Spleen (tissue), 11 donors: Measurements from ENCODE around the gene FAP. TPM values are rescaled to one million over a fixed set of nuclear protein-coding genes. Genes with fewer than 3 reads are reported as not detected.

Source experiments
- DNase-seq: peaks from one replicate; pipeline ENCODE4 v3.0.0-alpha.2; 2020
- H3K27ac ChIP-seq, 8 donors: fragments of 200-600 bp; sonication (generic) in 7 of 8; 1 replicate in 4 of 8; 2 replicates in 4 of 8; pipeline versions ENCODE4 v1.5.0 to v1.8.0; 2016 to 2021; ENCODE audit warnings: inconsistent platforms in 4 of 8, mild to moderate bottlenecking in 4 of 8, moderate library complexity in 1 of 8
- H3K27me3 ChIP-seq, 7 donors: fragments of 200-600 bp; sonication (generic) in 6 of 7; replicated peaks in 1 of 7; 1 replicate in 4 of 7; 2 replicates in 3 of 7; pipeline versions ENCODE4 v1.5.0 to v1.8.0; 2016 to 2021; ENCODE audit warnings: inconsistent platforms in 3 of 7, mild to moderate bottlenecking in 1 of 7
- H3K36me3 ChIP-seq, 6 donors: fragments of 200-600 bp; sonication (generic) in 5 of 6; 1 replicate in 4 of 6; 2 replicates in 2 of 6; pipeline versions ENCODE4 v1.5.0 to v1.8.0; 2016 to 2021; ENCODE audit warnings: inconsistent platforms in 2 of 6
- H3K4me1 ChIP-seq, 6 donors: fragments of 200-600 bp; sonication (generic) in 5 of 6; 1 replicate in 3 of 6; 2 replicates in 3 of 6; pipeline versions ENCODE4 v1.5.0 to v1.8.0; 2016 to 2021; ENCODE audit warnings: inconsistent platforms in 3 of 6
- H3K4me3 ChIP-seq, 8 donors: fragments of 200-600 bp; sonication (generic) in 7 of 8; 1 replicate in 4 of 8; 2 replicates in 4 of 8; pipeline versions ENCODE4 v1.5.0 to v1.8.0; 2016 to 2021; ENCODE audit warnings: inconsistent platforms in 4 of 8, mild to moderate bottlenecking in 4 of 8, moderate library complexity in 2 of 8
- H3K9me3 ChIP-seq, 8 donors: fragments of 200-600 bp; sonication (generic) in 7 of 8; 1 replicate in 4 of 8; 2 replicates in 4 of 8; pipeline versions ENCODE4 v1.5.0 to v1.8.0; 2016 to 2021; ENCODE audit warnings: inconsistent platforms in 4 of 8
- POLR2A ChIP-seq, 3 donors: fragments of 450-650 bp; IDR thresholded peaks; one replicate each; pipeline ENCODE4 v1.5.1; 2017; ENCODE audit warnings: antibody characterized with exemption in 3 of 3, mild to moderate bottlenecking in 1 of 3
- POLR2AphosphoS5 ChIP-seq, 3 donors: sonication (generic); formaldehyde crosslinking; IDR thresholded peaks; one replicate each; pipeline ENCODE4 v1.5.1; 2017; ENCODE audit warnings: antibody characterized with exemption in 3 of 3
- WGBS, 5 donors: extraction: QIAGEN DNeasy Blood & Tissue Kit in 3 of 5; methylation state at CpG; one replicate each; pipeline versions ENCODE4 v1.1.5 to v1.1.7; 2013 to 2018; 5-methylcytosine and 5-hydroxymethylcytosine counted together
- intact Hi-C: fragments of 100-400 bp; cut with DNase I; formaldehyde crosslinking; loops from one replicate; pipeline ENCODE4 v1.15.0; 2023; ENCODE audit warnings: low total_unique reads
- polyA plus RNA-seq, 3 donors: library from polyadenylated mRNA; stranded (reverse); fragments of 200-250 nt; gene quantifications; one replicate each; pipeline ENCODE4 v1.2.1, GENCODE V29; 2013
- total RNA-seq, 7 donors: library from RNA; depleted of rRNA in 3 of 7; stranded (reverse); fragments of >200 nt in 3 of 7; fragmentation: NEBNext Ultra II Directional in 4 of 7; extraction: Animal tissue kit (Norgen Biotek cat#: 25700) in 4 of 7; gene quantifications; one replicate each; pipeline versions ENCODE4 v1.1.0 to v1.2.1, GENCODE V29; 2016 to 2021
- TF ChIP-seq, protein P1 (sequence below), 11 experiments: fragments of 200-600 bp in 7 of 11; fragments of 450-650 bp in 4 of 11; sonication (generic) in 4 of 11; IDR thresholded peaks in 8 of 11; conservative IDR thresholded peaks in 3 of 11; 1 replicate in 7 of 11; 2 replicates in 4 of 11; pipeline versions ENCODE4 v1.4.0 to v1.8.0; 2016 to 2021; ENCODE audit warnings: antibody characterized with exemption in 11 of 11, inconsistent platforms in 4 of 11, mild to moderate bottlenecking in 1 of 11
- donor health status: healthy with polysubstance abuse.
- donor health status: DM: no; HTN: no; CAD: no; lungs with moderate emphysema.
- donor health status: DM: no; HTN: no; CAD: no.
- donor health status: Bipolar disorder and iron deficiency.
- donor health status: healthy.
- donor health status: DM: no; HTN: no; CAD: no.
- donor health status: DM: yes; HTN: yes; CAD: no.

Gene FAP
- total and polyA plus RNA-seq, 10 donors = 0.82 to 11.8 (median 1.2) TPM

DNA sequence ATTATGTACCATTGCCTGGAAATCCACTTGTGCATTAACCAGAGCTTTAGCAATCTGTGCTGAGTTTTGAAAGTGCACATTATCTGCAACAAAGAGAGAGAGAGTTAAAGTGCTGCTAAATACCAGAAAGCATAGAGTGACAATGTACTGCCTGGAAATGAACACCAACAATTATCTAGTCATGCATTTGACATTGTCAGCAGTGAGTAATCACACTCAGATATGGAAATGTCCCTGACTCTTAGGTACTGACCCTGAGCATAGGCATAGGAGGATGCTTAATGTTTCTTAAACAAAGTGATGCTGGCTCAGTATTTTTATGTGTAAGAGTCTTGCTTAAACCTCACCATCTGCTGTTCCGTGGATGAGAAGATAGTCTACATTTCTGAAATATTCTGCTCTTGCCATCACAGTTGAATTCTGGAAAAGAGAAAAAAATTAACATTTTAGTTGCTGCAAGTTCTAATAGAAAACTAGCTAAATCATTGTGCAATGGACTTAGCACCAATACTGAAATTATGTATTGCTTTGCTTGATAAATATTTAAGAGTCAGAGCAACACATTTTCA lies 70.4 kb downstream of the FAP start:
- Histone ChIP-seq H3K4me1 (no peaks in the 10 kb centered on the region), H3K4me3 (no peak overlapping the region), H3K27me3 (peaks cover 0 to 7% (median 0%) of the 10 kb centered on the region in 7 donors)

DNA sequence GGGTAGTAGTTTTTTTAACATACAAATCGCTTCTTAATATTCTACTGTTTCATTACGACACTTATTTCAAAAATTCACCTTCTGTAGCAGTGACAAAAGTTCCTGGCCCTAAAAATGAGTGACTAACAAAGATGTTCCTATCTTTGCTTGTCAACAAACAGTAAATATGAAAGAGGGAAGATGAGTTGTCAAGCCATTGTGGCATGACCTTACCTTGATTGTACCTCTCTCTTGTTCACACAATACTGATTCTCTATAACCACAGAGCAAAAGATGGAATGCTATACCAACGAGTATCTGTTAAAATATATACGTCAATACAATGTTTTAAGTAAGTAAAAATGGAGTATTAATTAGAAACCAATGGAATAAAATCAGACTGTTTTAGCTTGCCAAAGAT lies 76.5 kb downstream of the FAP start:
- DNase-seq = no peak
- Histone ChIP-seq H3K4me3 (no peak overlapping the region), H3K27me3 (no peaks in the 10 kb centered on the region), H3K4me1 (no peaks in the 10 kb centered on the region), H3K9me3 (no peaks in the 10 kb centered on the region), H3K36me3 (no peaks in the 10 kb centered on the region), H3K27ac (no peak overlapping the region)
- WGBS, 5 donors = 84 to 92% (median 89%) methylated on average over 4 of the region's 4 CpGs
- TF ChIP-seq, protein P1, sequence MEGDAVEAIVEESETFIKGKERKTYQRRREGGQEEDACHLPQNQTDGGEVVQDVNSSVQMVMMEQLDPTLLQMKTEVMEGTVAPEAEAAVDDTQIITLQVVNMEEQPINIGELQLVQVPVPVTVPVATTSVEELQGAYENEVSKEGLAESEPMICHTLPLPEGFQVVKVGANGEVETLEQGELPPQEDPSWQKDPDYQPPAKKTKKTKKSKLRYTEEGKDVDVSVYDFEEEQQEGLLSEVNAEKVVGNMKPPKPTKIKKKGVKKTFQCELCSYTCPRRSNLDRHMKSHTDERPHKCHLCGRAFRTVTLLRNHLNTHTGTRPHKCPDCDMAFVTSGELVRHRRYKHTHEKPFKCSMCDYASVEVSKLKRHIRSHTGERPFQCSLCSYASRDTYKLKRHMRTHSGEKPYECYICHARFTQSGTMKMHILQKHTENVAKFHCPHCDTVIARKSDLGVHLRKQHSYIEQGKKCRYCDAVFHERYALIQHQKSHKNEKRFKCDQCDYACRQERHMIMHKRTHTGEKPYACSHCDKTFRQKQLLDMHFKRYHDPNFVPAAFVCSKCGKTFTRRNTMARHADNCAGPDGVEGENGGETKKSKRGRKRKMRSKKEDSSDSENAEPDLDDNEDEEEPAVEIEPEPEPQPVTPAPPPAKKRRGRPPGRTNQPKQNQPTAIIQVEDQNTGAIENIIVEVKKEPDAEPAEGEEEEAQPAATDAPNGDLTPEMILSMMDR (IDR thresholded peaks at IDR 0.05 in 8 of 11, conservative IDR thresholded peaks at IDR 0.05 in 3 of 11) = no peak
- TF ChIP-seq POLR2AphosphoS5 (IDR thresholded peaks at IDR 0.05) (no peak), POLR2A (IDR thresholded peaks at IDR 0.05) (no peak)
- intact Hi-C loops = no loop called here

More for the DNA sequence above, 70.4 kb downstream of the FAP start:
- no peaks in the 10 kb centered on the region for H3K36me3 ChIP-seq
- no peak for DNase-seq
- 84 to 93% (median 90%) methylated on average over 1 of the region's 1 CpG for WGBS, 5 donors
- no peak overlapping the region for H3K27ac ChIP-seq
- intact Hi-C loops = no loop called here
- no peaks in the 10 kb centered on the region for H3K9me3 ChIP-seq
- TF ChIP-seq POLR2A (IDR thresholded peaks at IDR 0.05) = no peak
- TF ChIP-seq, protein P1 (IDR thresholded peaks at IDR 0.05 in 8 of 11, conservative IDR thresholded peaks at IDR 0.05 in 3 of 11) = no peak
- no peak for TF ChIP-seq POLR2AphosphoS5 (IDR thresholded peaks at IDR 0.05)

DNA sequence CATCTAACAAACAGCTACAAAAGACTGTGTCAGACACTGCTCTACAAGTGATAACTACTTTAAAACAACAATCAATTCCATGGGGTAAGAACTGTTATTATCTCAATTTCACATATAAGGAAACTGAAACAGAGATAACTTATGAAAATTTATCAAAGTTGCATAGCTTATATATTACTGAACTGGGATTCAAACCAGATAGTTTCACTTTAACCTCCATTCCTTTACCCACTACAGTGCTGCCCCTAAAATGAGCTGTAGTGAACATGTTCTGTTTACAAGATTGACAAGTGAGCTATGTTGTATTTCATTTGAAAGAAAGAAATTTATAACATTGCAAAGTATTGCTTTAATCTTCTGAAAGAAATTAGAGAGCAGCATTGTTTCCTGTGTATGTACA lies 77.1 kb downstream of the FAP start:
- no peak for DNase-seq
- intact Hi-C loops = no loop called here
- TF ChIP-seq, protein P1 (IDR thresholded peaks at IDR 0.05 in 8 of 11, conservative IDR thresholded peaks at IDR 0.05 in 3 of 11) = no peak
- TF ChIP-seq POLR2A (IDR thresholded peaks at IDR 0.05) = no peak
- TF ChIP-seq POLR2AphosphoS5 (IDR thresholded peaks at IDR 0.05) = no peak
- no peaks in the 10 kb centered on the region for H3K36me3 ChIP-seq
- H3K4me1 ChIP-seq = no peaks in the 10 kb centered on the region
- H3K4me3 ChIP-seq = no peak overlapping the region
- no peak overlapping the region for H3K27ac ChIP-seq
- H3K9me3 ChIP-seq = no peaks in the 10 kb centered on the region
- H3K27me3 ChIP-seq = no peaks in the 10 kb centered on the region

DNA sequence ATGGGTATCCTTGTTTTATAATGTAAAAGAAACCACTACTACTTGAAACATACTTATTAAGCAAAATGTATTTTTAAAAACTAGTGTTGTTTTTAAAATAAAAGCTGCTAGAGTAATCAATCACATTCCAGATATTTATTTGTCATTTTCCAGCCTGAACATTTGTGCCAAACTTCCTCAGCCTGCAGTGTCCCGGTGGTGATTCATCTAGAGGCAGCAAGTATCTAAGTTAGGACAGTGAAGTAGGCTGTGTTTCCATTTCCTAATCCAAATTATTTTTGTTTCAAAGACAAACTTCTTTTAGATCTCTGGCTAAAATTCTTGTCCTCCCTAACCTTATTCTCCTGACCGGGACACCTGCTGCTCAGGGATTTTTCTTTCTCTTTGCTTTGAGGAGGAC lies 78.4 kb downstream of the FAP start:
- Histone ChIP-seq H3K4me1 (no peaks in the 10 kb centered on the region), H3K27me3 (no peaks in the 10 kb centered on the region), H3K27ac (no peak overlapping the region), H3K4me3 (no peak overlapping the region), H3K9me3 (no peaks in the 10 kb centered on the region), H3K36me3 (no peaks in the 10 kb centered on the region)
- intact Hi-C loops = no loop called here
- TF ChIP-seq, protein P1 (IDR thresholded peaks at IDR 0.05 in 8 of 11, conservative IDR thresholded peaks at IDR 0.05 in 3 of 11) = no peak
- no peak for TF ChIP-seq POLR2A (IDR thresholded peaks at IDR 0.05)
- TF ChIP-seq POLR2AphosphoS5 (IDR thresholded peaks at IDR 0.05) = no peak
- DNase-seq = no peak
- WGBS, 5 donors = 72 to 87% (median 77%) methylated on average over 2 of the region's 2 CpGs
